IMR-90 (cell line): ENCODE measurements around the gene TOR2A. TPM values are rescaled to one million over a fixed set of nuclear protein-coding genes. Genes with fewer than 3 reads are reported as not detected.
"Not testable (repeated sequence)": the region's sequence is repeated elsewhere in the genome, so short reads cannot be mapped to it uniquely, and the experiment has no call there.

Experiments used
- ATAC-seq: fragments of 200-7000 bp; cut with Tn5 transposase; 2 replicates; pipeline ENCODE4 v1.9.1; 2020; ENCODE audit warnings: low read depth, mild to moderate bottlenecking, moderate library complexity
- BruUV-seq: library from RNA; stranded (reverse); fragments of 400-500 nt; replicated peaks from 2 replicates; lab custom pipeline; 2021; lab: Mats Ljungman, UMichigan
- CTCF ChIA-PET: fragments of 300-600 bp; formaldehyde crosslinking; extraction: SDS; loops from one replicate; lab custom pipeline; 2021; ENCODE audit warnings: antibody characterized with exemption; lab: Yijun Ruan, JAX
- POLR2A ChIA-PET: fragments of 300-600 bp; sonication (Branson Sonifier 250); formaldehyde crosslinking; loops from one replicate; lab custom pipeline; 2022; ENCODE audit warnings: antibody characterized with exemption; ENCODE audit not compliant: unreplicated experiment; lab: Charles Lee
- DNase-seq: peaks from one replicate; pipeline ENCODE4 v3.0.0; 2013
- H2AFZ ChIP-seq: replicated peaks from 2 replicates; pipeline ENCODE3; 2013; ENCODE audit warnings: low read length, mild to moderate bottlenecking; ENCODE audit not compliant: poor library complexity
- H2AK5ac ChIP-seq: 2 replicates; pipeline ENCODE4 v1.6.1; 2013; ENCODE audit warnings: low read depth, low read length, inconsistent platforms
- H2AK9ac ChIP-seq: replicated peaks from 2 replicates; pipeline ENCODE3; 2013; ENCODE audit warnings: mild to moderate bottlenecking, low read depth, low read length, moderate library complexity; ENCODE audit not compliant: poor library complexity
- H2BK120ac ChIP-seq: 2 replicates; pipeline ENCODE4 v1.6.1; 2013; ENCODE audit warnings: low read depth, low read length, inconsistent platforms
- H2BK15ac ChIP-seq: 3 replicates; pipeline ENCODE4 v1.6.1; 2013; ENCODE audit warnings: low read depth, low read length, inconsistent platforms
- H2BK20ac ChIP-seq: 2 replicates; pipeline ENCODE4 v1.6.1; 2013; ENCODE audit warnings: low read depth, mild to moderate bottlenecking, inconsistent platforms, low read length, moderate library complexity
- H2BK5ac ChIP-seq: 2 replicates; pipeline ENCODE4 v1.6.1; 2013; ENCODE audit warnings: mild to moderate bottlenecking, low read depth, low read length, inconsistent platforms; ENCODE audit not compliant: poor library complexity, severe bottlenecking
- H3K14ac ChIP-seq: replicated peaks from 2 replicates; pipeline ENCODE4 v1.6.1; 2013; ENCODE audit warnings: low read depth, low read length, inconsistent platforms
- H3K18ac ChIP-seq: 2 replicates; pipeline ENCODE4 v1.6.1; 2013; ENCODE audit warnings: low read depth, low read length, control low read depth
- H3K23ac ChIP-seq: 2 replicates; pipeline ENCODE4 v1.6.1; 2013; ENCODE audit warnings: low read depth, low read length, inconsistent platforms
- H3K27ac ChIP-seq: 2 replicates; pipeline ENCODE4 v1.5.1; 2013; ENCODE audit warnings: mild to moderate bottlenecking, control low read depth, low read length; ENCODE audit not compliant: insufficient read depth
- H3K27me3 ChIP-seq: 2 replicates; pipeline ENCODE4 v1.6.1; 2013; ENCODE audit warnings: low read length; ENCODE audit not compliant: control insufficient read depth, insufficient read depth
- H3K36me3 ChIP-seq: 2 replicates; pipeline ENCODE4 v1.6.1; 2013; ENCODE audit warnings: low read length, mixed read lengths; ENCODE audit not compliant: control insufficient read depth, insufficient read depth
- H3K4ac ChIP-seq: 2 replicates; pipeline ENCODE4 v1.6.1; 2013; ENCODE audit warnings: low read depth, low read length, inconsistent platforms
- H3K4me1 ChIP-seq: 2 replicates; pipeline ENCODE4 v1.6.1; 2013; ENCODE audit warnings: low read length, mixed read lengths; ENCODE audit not compliant: control insufficient read depth, insufficient read depth
- H3K4me2 ChIP-seq: 2 replicates; pipeline ENCODE4 v1.6.1; 2013; ENCODE audit warnings: low read depth, mild to moderate bottlenecking, control low read depth, low read length, moderate library complexity
- H3K4me3 ChIP-seq: 2 replicates; pipeline ENCODE4 v1.5.1; 2013; ENCODE audit warnings: low read depth, mild to moderate bottlenecking, control low read depth, low read length, moderate library complexity; ENCODE audit not compliant: insufficient read depth
- H3K56ac ChIP-seq: 2 replicates; pipeline ENCODE4 v1.6.1; 2013; ENCODE audit warnings: low read length, inconsistent platforms; ENCODE audit not compliant: insufficient read depth; ENCODE audit errors: extremely low read depth
- H3K79me1 ChIP-seq, 2 experiments: 2 replicates each; pipeline ENCODE4 v1.6.1; 2013; ENCODE audit warnings: low read length in 2 of 2, inconsistent platforms in 1 of 2, low read depth in 1 of 2
- H3K9ac ChIP-seq: 2 replicates; pipeline ENCODE4 v1.6.1; 2013; ENCODE audit warnings: low read depth, low read length, control low read depth
- H3K9me1 ChIP-seq: 2 replicates; pipeline ENCODE4 v1.6.1; 2013; ENCODE audit warnings: low read length, inconsistent platforms; ENCODE audit not compliant: insufficient read depth
- H3K9me3 ChIP-seq: 2 replicates; pipeline ENCODE4 v1.6.1; 2013; ENCODE audit warnings: low read length; ENCODE audit not compliant: control insufficient read depth, insufficient read depth
- H4K20me1 ChIP-seq: 2 replicates; pipeline ENCODE4 v1.6.1; 2013; ENCODE audit warnings: low read length, inconsistent platforms; ENCODE audit not compliant: insufficient read depth
- H4K5ac ChIP-seq: 2 replicates; pipeline ENCODE4 v1.6.1; 2013; ENCODE audit warnings: mild to moderate bottlenecking, low read depth, low read length, control low read depth
- H4K8ac ChIP-seq, 2 experiments: 2 replicates each; pipeline ENCODE4 v1.6.1; 2013; ENCODE audit warnings: low read depth in 2 of 2, low read length in 2 of 2, control low read depth in 1 of 2, inconsistent platforms in 1 of 2
- H4K91ac ChIP-seq: 2 replicates; pipeline ENCODE4 v1.6.1; 2013; ENCODE audit warnings: low read depth, low read length, inconsistent platforms; ENCODE audit not compliant: insufficient read depth
- WGBS, 2 experiments: methylation state at CpG; one replicate each; pipeline versions ENCODE4 v1.1.5 to v1.1.7; 2013; ENCODE audit warnings: missing lambda C conversion rate in 2 of 2; ENCODE audit not compliant: insufficient read length in 1 of 2; ENCODE audit errors: extremely low coverage in 2 of 2; 5-methylcytosine and 5-hydroxymethylcytosine counted together
- dilution Hi-C: fragments of 300-500 bp; cut with HindIII; formaldehyde crosslinking; loops from one replicate; pipeline ENCODE4 v1.14.3; 2018; ENCODE audit warnings: low sequenced_read_pairs; ENCODE audit not compliant: unreplicated experiment
- in situ Hi-C: fragments of 300-500 bp; cut with MboI; formaldehyde crosslinking; loops from 3 replicates; pipeline ENCODE4 v1.14.3; 2019; ENCODE audit warnings: low sequenced_read_pairs, inconsistent platforms, mixed read lengths
- intact Hi-C: fragments of 100-400 bp; cut with micrococcal nuclease; formaldehyde crosslinking; loops from 2 replicates; pipeline ENCODE4 v1.10.0; 2022
- polyA plus RNA-seq, 3 experiments: library from polyadenylated mRNA; depleted of rRNA; stranded (reverse); fragments of >200 nt; gene quantifications; 2 replicates each; pipeline ENCODE4 v1.2.3, GENCODE V29; 2012; ENCODE audit warnings: low replicate concordance in 1 of 3
- total RNA-seq: library from RNA; depleted of rRNA; stranded (reverse); fragments of >200 nt; gene quantifications from 2 replicates; pipeline ENCODE4 v1.2.3, GENCODE V29; 2012

The TOR2A gene
- total and polyA plus RNA-seq, 2 of the 4 experiments (the other 2 are of a cell fraction) = 0.90 to 12.5 TPM

DNA sequence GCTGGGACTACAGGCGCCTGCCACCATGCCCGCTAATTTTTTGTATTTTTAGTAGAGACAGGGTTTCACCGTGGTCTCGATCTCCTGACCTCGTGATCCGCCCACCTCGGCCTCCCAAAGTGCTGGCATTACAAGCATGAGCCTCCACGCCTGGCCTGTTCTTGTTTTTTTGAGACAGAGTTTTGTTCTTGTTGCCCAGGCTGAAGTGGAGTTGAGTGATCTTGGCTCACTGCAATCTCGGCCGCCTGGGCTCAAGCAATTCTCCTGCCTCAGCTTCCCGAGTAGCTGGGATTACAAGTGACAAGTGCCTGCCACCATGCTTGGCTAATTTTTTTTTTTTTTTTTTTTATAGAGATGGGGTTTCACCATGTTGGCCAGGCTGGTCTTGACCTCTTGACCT is 21.7 kb upstream of the TOR2A start:
- H3K18ac ChIP-seq, H3K23ac ChIP-seq, H4K20me1 ChIP-seq, H2AFZ ChIP-seq, intact Hi-C loops, dilution Hi-C loops, POLR2A ChIA-PET, H3K4me1 ChIP-seq, in situ Hi-C loops, H3K79me1 ChIP-seq, H4K8ac ChIP-seq, H2BK120ac ChIP-seq, H3K9ac ChIP-seq, H3K36me3 ChIP-seq, H3K9me3 ChIP-seq, ATAC-seq, H2AK9ac ChIP-seq, H3K4me2 ChIP-seq, H4K91ac ChIP-seq, H4K5ac ChIP-seq, H3K4me3 ChIP-seq, H3K14ac ChIP-seq, H2BK20ac ChIP-seq, H3K27ac ChIP-seq, H2BK5ac ChIP-seq, H2AK5ac ChIP-seq, H3K9me1 ChIP-seq, H3K56ac ChIP-seq, H3K4ac ChIP-seq, BruUV-seq, DNase-seq, H2BK15ac ChIP-seq: not testable (repeated sequence)
- H3K27me3 ChIP-seq = peaks cover 57% of the 10 kb centered on the region
- WGBS, 2 experiments = 100% methylated on average over 1 of the region's 11 CpGs; no CpG with 5 or more reads in 1 of the 2 experiments
- CTCF ChIA-PET = interaction anchor here (0.8 kb wide), 1 partner anchor 12 kb away, joined by 3 read pairs; no protein-coding TSS in a partner anchor
